Measurements from ENCODE around the gene KDM1A.
"Not testable (repeated sequence)": the region's sequence is repeated elsewhere in the genome, so short reads cannot be mapped to it uniquely, and the experiment has no call there.

KDM1A gene

DNA sequence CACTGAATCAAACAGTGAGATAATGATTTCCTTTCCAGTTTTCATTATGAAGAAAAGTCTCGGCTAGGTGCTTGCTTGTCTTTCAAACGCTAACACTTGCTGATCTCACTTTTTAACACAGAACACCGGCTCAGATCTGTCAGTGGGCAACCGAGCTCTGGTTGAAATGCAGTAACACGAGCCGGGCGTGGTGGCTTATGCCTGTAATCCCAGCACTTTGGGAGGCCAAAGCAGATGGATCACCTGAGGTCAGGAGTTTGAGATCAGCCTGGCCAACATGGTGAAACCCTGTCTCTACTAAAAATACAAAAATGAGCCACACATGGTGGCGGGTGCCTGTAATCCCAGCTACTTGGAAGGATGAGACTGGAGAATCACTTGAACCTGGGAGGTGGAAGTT, 9.2 kb upstream of the KDM1A start:
- DNase-seq (ENCODE audit: extremely low read depth in 1 of 2, low read depth in 1 of 2): not testable (repeated sequence)

DNA sequence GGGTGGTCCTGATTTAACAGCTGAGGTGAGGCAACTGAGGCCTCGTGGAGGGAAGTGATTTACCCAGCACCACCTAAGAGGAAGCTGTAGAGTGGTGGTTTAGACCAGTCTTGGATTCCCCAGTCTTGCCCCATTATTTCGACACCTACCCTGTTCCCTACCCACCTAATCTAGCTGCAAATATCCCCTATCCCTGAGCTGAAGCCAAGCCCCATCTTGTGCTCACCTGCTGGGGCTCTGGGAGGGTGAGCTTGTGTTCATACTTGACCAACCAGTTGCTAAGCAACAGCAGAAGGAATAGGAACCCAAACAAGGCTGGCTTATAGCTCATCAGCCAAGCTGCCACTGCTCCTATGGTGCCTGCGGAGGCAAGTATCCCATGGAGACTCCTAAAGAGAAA, 5.6 kb upstream of the KDM1A start:
- DNase-seq (ENCODE audit: extremely low read depth in 1 of 2, low read depth in 1 of 2): no peak

DNA sequence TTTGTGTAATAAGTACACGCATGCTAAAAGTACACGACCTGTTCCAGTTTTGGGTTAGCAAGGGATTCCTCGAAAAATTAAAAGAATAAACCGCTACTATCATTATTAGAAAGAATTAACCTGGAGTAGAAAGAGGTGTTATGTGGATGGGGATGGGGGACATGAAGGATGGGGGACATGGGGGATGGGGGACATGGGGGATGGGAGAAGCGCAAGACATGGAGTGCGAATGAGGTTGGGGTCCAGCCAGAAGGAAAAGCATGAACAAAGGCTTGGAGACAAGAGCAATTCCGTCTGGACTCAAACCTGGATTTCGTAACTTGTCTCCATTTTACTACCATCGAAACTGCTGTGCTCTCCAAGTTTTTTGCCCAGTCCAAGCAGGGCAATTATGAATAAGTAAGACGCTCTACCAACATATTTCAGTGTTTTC, 591 bp upstream of the KDM1A start:
- DNase-seq (ENCODE audit: extremely low read depth in 1 of 2, low read depth in 1 of 2): no peak

DNA sequence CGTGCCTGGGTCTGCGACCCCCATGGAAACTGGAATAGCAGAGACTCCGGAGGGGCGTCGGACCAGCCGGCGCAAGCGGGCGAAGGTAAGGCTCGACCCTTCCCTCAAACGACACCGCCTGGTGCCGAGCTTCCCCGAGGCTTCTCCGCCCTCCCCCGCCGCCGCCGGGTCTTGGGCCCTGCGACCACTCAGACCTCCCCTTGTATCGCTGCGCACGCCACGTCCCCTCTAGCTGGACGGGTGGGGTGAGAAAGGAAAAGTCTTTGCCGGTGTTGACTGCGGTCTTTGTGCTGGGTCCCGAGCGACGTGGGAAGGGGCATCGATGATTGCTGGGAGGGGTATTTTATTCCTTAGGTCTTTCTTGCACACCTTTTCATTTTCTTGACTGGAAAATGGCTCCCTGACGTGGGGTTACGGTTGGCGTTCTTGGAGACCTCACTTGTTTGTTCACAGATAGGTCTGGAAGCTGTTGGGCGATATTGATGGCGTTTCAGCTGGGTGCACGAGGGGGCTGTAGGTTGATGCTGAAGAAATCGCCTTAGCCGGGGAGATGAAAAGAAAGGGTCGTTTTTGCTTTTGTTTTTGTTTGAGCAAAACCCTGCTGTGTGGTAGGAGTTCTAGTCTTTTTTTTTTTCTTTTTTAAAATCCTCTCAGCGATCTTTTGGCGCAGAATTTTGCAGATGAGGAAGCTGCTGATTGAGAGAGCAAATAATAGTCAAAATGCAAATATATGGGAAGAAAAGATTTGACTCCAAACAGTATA, 776 bp downstream of the KDM1A start:
- DNase-seq (ENCODE audit: extremely low read depth in 1 of 2, low read depth in 1 of 2): no peak

DNA sequence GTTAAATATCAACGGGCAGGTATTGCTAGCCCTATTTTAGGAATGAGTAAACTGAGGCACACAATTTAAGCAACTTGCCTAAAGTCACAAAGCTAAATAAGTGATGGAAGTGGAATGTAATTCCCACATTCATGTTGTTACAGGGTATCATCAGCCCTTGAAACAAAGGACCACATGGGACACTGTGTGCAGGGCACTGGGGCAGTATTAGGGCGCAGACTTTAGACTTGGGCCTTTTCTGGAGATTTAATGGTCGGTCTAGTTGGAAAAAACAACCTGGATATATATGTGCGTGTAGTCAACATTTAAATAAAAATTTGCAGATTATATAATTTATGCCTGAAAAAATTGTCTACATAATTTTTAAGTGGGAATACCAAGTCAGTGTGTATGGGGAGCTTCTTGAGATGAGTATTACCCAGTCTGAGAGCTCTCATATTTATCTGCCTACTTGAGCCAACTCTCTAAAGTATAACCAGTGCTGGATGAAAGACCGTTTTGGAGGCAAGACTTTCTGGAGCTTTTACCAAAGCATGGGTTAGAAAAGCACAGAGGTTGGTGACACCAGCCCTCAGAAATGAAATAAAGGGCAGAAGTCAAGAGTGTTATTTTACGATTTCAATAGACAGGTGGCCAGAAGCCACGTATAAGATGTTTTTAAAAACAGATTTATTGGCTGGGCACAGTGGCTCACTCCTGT, 1.6 kb downstream of the KDM1A start:
- DNase-seq (ENCODE audit: extremely low read depth in 1 of 2, low read depth in 1 of 2): no peak

DNA sequence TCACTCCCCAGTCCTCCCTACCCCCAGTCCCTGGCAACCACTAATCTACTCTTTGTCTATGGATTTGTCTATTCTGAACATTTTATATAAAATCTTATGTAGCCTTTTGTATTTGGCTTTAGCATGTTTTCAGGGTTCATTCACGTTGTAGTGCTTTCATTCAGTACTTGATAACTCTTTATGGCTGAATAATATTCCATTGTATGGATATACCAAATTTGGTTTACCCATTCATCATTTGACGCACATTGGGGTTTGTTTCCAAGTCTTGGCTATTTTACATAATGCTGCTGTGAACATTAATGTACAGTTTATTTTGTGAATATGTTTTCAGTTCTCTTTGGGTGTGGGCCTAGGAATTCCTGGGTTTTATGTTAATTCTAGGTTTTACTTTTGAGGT, 2.6 kb downstream of the KDM1A start:
- no peak for DNase-seq (ENCODE audit: extremely low read depth in 1 of 2, low read depth in 1 of 2)

DNA sequence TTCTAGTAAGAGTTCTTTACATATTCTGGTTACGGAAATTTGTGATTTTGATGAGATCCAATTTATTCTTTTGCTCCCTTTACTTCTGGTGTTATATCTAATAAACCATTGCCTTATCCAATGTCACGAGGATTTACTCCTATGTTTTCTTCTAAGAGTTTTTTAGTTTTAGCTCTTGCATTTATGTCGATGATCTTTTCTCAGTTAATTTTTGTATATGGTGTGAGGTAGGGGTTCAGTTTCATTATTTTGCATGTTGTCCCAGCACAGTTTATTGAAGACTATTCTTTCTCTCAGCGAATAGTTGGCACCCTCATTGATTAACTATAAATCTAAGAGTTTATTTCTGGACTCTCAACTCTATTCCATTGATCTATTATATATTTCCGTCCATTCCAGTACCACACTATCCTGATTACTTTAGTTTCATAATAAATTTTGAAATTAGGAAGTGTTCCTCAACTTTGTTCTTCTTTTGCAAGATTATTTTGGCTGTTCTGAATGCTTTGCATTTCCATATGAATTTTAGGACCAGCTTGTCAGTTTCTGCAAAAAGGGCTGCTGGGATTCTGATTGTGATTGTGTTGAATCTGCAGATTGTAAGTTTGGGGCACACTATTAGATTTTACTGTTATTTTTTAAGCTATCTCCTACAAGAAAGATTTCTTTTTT, 4.0 kb downstream of the KDM1A start:
- no peak for DNase-seq (ENCODE audit: extremely low read depth in 1 of 2, low read depth in 1 of 2)

DNA sequence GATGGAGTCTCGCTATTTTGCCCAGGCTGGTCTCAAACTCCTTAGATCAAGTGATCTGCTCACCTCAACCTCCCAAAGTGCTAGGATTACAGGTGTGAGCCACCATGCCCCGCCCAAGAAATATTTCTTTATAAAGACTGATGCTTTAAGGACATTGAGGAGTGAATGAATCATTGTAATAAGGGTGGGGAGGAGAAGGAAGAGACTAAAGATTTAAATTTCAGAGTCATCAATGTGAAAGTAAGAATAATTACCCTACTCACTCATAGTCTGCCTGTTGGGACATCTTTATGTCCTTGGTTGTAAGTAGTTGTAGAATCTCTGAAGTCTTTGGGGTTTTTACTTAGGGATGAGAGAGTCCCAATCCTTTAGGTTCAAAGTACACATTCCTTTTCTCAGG, 7.3 kb downstream of the KDM1A start:
- no peak for DNase-seq (ENCODE audit: extremely low read depth in 1 of 2, low read depth in 1 of 2)

DNA sequence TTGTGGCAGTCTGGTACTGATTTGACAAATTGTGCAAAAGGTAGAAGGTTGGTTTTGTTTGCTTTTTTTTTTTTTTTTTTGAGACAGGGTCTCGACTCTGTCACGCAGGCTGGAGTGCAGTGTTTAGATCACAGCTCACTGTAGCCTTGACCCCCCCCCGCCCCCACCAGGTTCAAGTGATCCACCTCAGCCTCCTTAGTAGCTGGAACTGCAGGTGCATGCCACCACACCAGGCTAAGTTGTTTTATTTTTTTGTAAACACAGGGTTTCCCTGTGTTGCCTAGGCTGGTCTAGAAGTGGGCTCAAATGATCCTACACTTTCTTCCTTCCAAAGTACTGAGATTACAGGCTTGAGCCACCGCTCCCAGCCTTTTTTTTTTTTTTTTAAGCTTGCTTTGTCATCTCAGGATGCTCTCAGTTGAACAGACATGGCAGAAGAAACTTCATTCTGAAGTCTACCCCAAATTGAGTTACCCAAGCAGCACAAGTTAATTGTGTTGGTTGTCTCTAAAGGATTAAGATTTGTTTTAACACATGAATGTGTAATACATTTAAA, 8.2 kb downstream of the KDM1A start:
- no peak for DNase-seq (ENCODE audit: extremely low read depth in 1 of 2, low read depth in 1 of 2)

DNA sequence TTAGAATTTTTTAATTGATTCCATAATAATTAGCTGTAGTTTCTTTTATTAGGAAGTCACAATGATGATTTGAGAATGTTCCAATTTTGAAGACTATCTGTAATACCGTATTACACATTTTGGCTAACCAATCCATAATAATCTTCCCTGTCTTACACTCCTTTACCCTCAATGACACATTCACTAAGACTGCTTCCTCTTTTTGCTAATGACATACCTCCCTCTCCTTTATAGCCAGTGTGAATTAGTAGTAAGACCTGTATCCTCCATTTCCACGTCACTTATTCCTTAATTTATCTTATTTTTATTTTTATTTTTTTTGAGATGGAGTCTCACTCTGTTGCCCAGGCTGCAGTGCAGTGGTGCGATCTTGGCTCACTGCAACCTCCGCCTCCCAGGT, 10.1 kb downstream of the KDM1A start:
- no peak for DNase-seq (ENCODE audit: extremely low read depth in 1 of 2, low read depth in 1 of 2)

DNA sequence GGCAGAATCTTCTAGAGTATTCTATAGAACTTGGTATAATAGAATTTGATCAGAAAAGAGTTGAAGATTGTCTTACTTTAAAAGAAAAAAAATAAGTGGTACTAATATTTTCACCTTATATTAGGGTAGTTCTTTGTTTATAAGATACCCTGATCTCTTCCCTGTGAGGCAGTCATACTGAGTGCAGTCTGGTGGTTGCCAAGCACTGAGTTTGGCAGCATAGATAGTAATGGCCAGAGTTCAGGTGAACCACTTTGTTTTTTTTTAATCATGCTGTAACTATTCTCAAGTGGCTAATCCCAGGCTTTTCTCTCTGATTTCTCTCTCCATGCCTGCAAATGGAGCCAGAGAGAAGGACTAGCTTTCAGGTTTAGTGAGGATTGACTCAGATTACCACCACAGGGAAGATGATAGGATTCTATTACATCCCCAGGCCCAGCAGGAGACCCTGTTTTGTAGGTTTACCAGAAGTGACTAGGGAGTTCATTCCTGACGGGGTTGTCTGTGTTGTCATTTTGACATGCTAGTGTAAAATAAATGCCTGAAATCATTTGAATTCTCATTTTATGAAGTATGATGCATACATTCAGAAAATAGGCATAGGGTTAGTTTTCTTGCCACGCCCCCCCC, 16.7 kb downstream of the KDM1A start:
- no peak for DNase-seq (ENCODE audit: extremely low read depth in 1 of 2, low read depth in 1 of 2)

DNA sequence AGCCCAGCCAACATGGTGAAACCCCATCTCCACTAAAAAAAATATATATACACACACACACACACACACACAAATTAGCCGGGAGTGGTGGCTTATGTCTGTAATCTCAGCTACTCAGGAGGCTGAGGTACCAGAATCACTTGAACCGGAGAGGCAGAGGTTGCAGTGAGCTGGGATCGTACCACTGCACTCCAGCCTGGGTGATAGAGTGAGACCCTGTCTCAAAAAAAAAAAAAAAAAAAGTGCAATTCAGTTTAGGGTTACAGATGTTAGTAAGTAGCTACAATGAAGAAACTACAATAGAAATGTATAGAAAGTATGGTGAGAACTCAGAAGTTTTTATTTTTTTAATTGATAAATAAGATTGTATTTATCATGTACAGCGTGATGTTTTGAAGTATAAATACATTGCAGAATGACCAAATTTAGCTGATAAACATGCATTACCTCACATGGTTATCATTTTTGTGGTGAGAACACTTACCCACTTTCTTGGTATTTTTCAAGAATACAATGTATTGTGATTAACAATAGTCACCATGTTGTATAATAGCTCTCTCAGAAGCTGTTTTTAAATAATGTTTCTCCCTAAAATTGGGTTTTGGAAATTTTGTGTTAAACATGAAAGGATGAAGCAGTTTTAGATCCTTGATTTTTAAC, 17.9 kb downstream of the KDM1A start:
- DNase-seq (ENCODE audit: extremely low read depth in 1 of 2, low read depth in 1 of 2): no peak

DNA sequence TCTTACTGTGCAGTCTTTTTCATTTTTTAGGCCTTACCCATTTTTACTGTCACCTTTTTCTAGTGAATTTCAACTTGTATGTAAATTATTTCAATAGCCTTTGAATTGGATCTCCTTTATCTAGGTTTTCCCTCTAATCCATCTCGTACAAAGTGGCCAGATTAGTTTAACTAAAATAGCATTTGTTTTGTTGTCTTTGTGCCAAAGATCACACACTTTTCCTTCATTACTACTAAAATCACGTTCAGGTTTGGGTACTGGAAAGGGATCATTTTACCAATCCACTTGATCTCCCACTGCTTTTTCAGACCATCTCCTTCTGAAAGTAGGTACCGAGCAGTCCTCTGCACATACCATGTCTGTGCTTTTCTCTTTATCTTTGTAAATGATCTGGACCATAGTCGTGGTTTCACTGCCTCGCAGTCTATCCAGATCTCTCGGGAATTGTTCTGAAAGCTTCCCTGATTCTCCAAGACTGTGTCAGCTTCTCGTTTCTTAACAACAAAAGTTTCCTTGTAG, 20.1 kb downstream of the KDM1A start:
- no peak for DNase-seq (ENCODE audit: extremely low read depth in 1 of 2, low read depth in 1 of 2)

DNA sequence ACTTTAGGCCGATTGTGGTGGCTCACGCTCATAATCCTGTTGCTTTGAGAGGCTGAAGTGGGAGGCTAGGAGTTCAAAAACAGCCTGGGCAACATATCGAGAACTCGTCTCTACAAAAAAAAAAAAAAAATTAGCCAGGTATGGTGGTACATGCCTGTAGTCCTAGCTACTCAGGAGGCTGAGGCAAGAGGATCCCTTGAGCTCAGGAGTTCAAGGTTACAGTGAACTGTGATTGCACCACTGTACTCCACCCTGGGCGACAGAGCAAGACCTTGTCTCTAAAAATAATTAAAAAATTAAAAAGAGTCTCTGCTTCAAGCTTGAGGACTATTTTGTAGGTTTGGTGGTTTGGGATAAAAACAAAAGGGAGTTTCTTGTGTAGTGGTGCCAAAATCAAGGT, 21.2 kb downstream of the KDM1A start:
- DNase-seq (ENCODE audit: extremely low read depth in 1 of 2, low read depth in 1 of 2): no peak

DNA sequence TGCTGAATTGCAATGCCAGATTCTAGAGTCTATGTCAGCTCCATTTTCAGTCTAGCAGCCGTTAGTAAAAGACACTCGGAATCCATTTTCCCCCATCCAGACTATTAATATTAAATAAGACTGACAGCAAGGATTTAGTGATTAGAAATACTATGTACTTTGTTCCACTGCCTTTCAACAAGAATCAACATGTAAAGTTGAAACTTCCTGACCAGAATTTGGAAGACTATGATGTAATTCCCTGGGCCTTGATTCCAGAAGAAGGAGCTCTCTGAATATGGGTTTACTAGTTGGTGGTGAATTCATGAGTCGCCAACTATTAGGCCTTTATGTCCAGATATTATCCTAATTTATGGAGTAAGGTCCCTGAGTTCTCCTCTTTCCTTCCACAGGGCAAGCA, 24.8 kb downstream of the KDM1A start:
- DNase-seq (ENCODE audit: extremely low read depth in 1 of 2, low read depth in 1 of 2): no peak

DNA sequence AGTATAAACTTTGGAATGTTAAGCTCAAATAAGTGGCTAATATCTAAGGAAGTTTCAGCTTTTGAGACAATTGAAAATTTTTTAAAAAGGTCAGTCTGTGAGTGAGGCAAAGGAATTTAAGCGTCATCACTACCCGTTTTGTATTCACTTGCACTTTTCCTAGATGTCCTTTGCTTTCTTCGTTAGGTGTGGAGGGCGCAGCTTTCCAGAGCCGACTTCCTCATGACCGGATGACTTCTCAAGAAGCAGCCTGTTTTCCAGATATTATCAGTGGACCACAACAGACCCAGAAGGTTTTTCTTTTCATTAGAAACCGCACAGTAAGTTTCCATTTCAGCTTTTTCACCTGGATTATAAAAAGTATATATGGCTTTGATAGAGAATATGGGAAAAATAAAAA, 30.9 kb downstream of the KDM1A start:
- no peak for DNase-seq (ENCODE audit: extremely low read depth in 1 of 2, low read depth in 1 of 2)

DNA sequence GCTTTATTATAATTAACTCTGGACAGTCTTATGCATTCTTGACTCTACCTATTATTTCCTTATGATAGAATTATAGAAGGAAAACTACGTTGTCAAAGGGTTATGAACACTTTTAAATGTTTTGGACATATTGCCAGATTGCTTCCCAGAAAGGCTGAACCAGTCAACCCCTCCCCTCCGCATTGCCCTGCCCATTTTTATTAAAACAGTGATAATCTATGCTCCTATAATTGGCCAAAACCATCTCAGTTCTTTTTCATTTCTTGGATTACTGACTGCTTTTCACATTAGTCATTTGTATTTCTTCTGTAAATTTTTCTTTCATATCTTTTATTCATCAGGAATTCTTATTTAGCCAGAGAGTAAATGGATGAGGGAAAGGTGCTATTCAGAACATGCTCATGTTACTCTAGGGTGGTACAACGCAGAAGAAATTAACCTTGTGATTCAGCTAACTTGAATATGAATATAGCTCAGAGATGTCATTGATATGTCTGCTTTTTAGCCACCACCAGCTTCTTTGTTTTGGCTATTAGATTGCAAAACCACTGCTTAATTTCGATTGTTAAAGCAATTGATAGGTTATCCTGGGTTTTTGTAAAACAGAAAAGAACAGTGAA, 32.1 kb downstream of the KDM1A start:
- DNase-seq (ENCODE audit: extremely low read depth in 1 of 2, low read depth in 1 of 2): no peak

DNA sequence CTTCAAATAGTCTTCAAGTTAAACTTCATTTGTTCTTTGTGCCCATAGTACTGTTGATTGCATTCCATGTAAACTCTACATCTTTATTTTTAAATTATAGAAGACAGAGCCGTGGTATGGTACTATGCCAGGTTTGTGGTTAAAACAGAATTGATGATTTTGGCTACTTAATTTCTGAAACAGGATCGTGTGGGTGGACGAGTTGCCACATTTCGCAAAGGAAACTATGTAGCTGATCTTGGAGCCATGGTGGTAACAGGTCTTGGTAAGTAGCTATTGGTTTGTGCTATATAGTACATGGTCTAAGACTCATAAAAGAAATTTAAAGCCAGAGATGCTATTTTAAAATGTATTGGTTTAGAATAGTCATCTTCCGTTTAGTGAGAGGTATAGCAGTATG, 38.0 kb downstream of the KDM1A start:
- no peak for DNase-seq (ENCODE audit: extremely low read depth in 1 of 2, low read depth in 1 of 2)

DNA sequence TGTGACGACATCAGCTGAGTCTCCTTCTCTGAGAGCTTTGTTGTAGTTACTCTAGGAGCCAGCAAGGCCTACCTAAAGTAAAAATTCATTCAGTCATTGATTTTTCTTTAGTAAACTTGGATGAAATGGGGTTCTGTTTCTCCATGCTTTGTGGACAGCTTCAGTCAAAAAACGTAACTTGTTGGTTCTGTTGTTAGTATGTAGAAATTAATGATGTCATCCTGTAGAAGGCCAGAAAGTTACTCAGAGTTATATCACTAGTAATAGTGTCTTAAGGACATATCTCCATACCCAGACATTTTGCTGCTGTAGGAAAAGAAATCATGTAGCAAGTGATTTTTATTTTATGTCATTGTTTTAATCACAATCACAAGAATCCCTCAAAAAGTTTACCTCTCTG, 43.0 kb downstream of the KDM1A start:
- DNase-seq (ENCODE audit: extremely low read depth in 1 of 2, low read depth in 1 of 2): no peak

DNA sequence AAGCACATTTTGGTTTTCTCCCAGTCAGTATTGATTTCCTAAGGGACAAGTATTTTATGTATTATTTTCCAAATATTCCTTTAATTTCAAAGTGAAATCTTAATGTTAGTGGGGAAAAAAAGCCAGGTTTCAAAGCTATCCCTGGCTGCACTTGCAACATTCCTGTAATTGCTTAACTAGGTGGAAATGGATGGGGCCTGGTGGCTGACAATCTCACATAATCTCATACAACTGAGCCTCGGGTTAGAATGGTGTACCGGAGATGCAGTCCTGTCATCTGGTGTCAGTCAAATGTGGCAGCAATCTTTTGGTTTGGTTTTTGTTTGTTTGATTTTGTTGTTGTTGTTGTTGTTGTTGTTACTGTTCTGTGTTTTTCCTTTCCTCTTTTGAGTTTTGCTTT, 46.1 kb downstream of the KDM1A start:
- no peak for DNase-seq (ENCODE audit: extremely low read depth in 1 of 2, low read depth in 1 of 2)
